PC-3 (cell line): ENCODE results near the gene TNPO2. TPM values are rescaled to one million over a fixed set of nuclear protein-coding genes. Genes with fewer than 3 reads are reported as not detected.
"Not testable (repeated sequence)": the region's sequence is repeated elsewhere in the genome, so short reads cannot be mapped to it uniquely, and the experiment has no call there.

Experiments
- ATAC-seq: fragments of 200-7000 bp; cut with Tn5 transposase; 2 replicates; pipeline ENCODE4 v1.9.1; 2020; ENCODE audit warnings: mild to moderate bottlenecking, moderate library complexity
- BruUV-seq: library from RNA; stranded (reverse); fragments of 400-500 nt; replicated peaks from 2 replicates; lab custom pipeline; 2021; lab: Mats Ljungman, UMichigan
- CTCF ChIA-PET: fragments of 300-600 bp; sonication (Branson Sonifier 250); formaldehyde crosslinking; loops from one replicate; lab custom pipeline; 2022; ENCODE audit warnings: antibody characterized with exemption; lab: Charles Lee
- POLR2A ChIA-PET: fragments of 300-600 bp; sonication (Branson Sonifier 250); formaldehyde crosslinking; loops from one replicate; lab custom pipeline; 2022; ENCODE audit warnings: antibody characterized with exemption; ENCODE audit not compliant: unreplicated experiment; lab: Charles Lee
- DNase-seq: peaks from one replicate; pipeline ENCODE4 v3.0.0-alpha.2; 2015
- H2AFZ ChIP-seq: fragments of 300-600 bp; sonication (generic); 2 replicates; pipeline ENCODE4 v1.6.0; 2016; ENCODE audit warnings: antibody characterized with exemption, low read length
- H3F3A ChIP-seq: fragments of 300-600 bp; sonication (generic); one replicate; pipeline ENCODE4 v1.6.0; 2017; ENCODE audit warnings: antibody characterized with exemption, low read length, control low read depth, mild to moderate bottlenecking; ENCODE audit not compliant: unreplicated experiment
- H3K27ac ChIP-seq: fragments of 300-600 bp; sonication (generic); 2 replicates; pipeline ENCODE4 v1.5.1; 2016; ENCODE audit warnings: mild to moderate bottlenecking, low read length
- H3K27me3 ChIP-seq: fragments of 300-600 bp; sonication (generic); 2 replicates; pipeline ENCODE4 v1.6.1; 2016; ENCODE audit warnings: low read length, mixed read lengths
- H3K36me3 ChIP-seq: fragments of 300-600 bp; sonication (generic); 2 replicates; pipeline ENCODE4 v1.6.1; 2016; ENCODE audit warnings: low read depth, mixed run types, low read length, mixed read lengths
- H3K4me1 ChIP-seq: fragments of 300-600 bp; sonication (generic); 2 replicates; pipeline ENCODE4 v1.5.1; 2016; ENCODE audit warnings: low read length; ENCODE audit not compliant: insufficient read depth
- H3K4me2 ChIP-seq: fragments of 300-600 bp; sonication (generic); 2 replicates; pipeline ENCODE4 v1.6.0; 2016; ENCODE audit warnings: low read length
- H3K4me3 ChIP-seq: fragments of 300-600 bp; sonication (generic); 2 replicates; pipeline ENCODE4 v1.5.1; 2016; ENCODE audit warnings: mild to moderate bottlenecking, low read length, mixed read lengths
- H3K79me2 ChIP-seq: fragments of 300-600 bp; sonication (generic); 2 replicates; pipeline ENCODE4 v1.6.1; 2017; ENCODE audit warnings: low read length, mixed read lengths
- H3K9ac ChIP-seq: fragments of 300-600 bp; sonication (generic); 2 replicates; pipeline ENCODE4 v1.6.0; 2016; ENCODE audit warnings: mild to moderate bottlenecking, low read length
- H3K9me2 ChIP-seq: fragments of 300-600 bp; sonication (generic); replicated peaks from 2 replicates; pipeline ENCODE4 v1.6.1; 2016; ENCODE audit warnings: mixed run types, low read length, mixed read lengths
- H3K9me3 ChIP-seq: fragments of 300-600 bp; sonication (generic); 2 replicates; pipeline ENCODE4 v1.6.1; 2016; ENCODE audit warnings: low read length, mixed read lengths
- H4K20me1 ChIP-seq: fragments of 300-600 bp; sonication (generic); 2 replicates; pipeline ENCODE4 v1.6.1; 2016; ENCODE audit warnings: low read length, mixed read lengths
- EZH2 ChIP-seq: fragments of 300-600 bp; sonication (generic); IDR thresholded peaks from one replicate; pipeline ENCODE4 v1.6.1; 2017; ENCODE audit warnings: antibody characterized with exemption, mild to moderate bottlenecking, low read length; ENCODE audit not compliant: unreplicated experiment
- EZH2phosphoT487 ChIP-seq: fragments of 300-600 bp; sonication (generic); IDR thresholded peaks from 2 replicates; pipeline ENCODE4 v1.6.1; 2018; ENCODE audit warnings: mild to moderate bottlenecking, antibody characterized with exemption, low read length, borderline replicate concordance
- intact Hi-C: fragments of 100-400 bp; cut with micrococcal nuclease; formaldehyde crosslinking; loops from 2 replicates; pipeline ENCODE4 v1.9.0; 2023
- total RNA-seq: library from RNA; depleted of rRNA; stranded (reverse); fragments of >200 nt; gene quantifications from 2 replicates; pipeline ENCODE4 v1.2.3, GENCODE V29; 2014
- TF ChIP-seq, protein P1 (sequence below): fragments of 300-600 bp; sonication (generic); conservative IDR thresholded peaks from 2 replicates; pipeline ENCODE4 v1.5.1; 2017; ENCODE audit warnings: antibody characterized with exemption, low read depth, mild to moderate bottlenecking, low read length

Gene TNPO2
- total RNA-seq, 1 experiment from 2014 or later = 50.6 TPM

- no peaks in the 10 kb centered on the region for H3K9me3 ChIP-seq
- intact Hi-C loops = no loop called here
- DNase-seq (no peak), ATAC-seq (no peak)
- H3F3A ChIP-seq = peaks cover 5% of the 10 kb centered on the region
- BruUV-seq = no TSS peak
- peak overlapping the region; percentile 87 for H3K9ac ChIP-seq
- H3K27me3 ChIP-seq = no peaks in the 10 kb centered on the region
- POLR2A ChIA-PET = interaction anchor here (0.6 kb wide), 1 partner anchor 1451 kb away, joined by 3 read pairs; no protein-coding TSS in a partner anchor
- peaks cover 85% of the 10 kb centered on the region for H3K79me2 ChIP-seq
- no peaks in the 10 kb centered on the region for H3K9me2 ChIP-seq
- TF ChIP-seq, protein P1, sequence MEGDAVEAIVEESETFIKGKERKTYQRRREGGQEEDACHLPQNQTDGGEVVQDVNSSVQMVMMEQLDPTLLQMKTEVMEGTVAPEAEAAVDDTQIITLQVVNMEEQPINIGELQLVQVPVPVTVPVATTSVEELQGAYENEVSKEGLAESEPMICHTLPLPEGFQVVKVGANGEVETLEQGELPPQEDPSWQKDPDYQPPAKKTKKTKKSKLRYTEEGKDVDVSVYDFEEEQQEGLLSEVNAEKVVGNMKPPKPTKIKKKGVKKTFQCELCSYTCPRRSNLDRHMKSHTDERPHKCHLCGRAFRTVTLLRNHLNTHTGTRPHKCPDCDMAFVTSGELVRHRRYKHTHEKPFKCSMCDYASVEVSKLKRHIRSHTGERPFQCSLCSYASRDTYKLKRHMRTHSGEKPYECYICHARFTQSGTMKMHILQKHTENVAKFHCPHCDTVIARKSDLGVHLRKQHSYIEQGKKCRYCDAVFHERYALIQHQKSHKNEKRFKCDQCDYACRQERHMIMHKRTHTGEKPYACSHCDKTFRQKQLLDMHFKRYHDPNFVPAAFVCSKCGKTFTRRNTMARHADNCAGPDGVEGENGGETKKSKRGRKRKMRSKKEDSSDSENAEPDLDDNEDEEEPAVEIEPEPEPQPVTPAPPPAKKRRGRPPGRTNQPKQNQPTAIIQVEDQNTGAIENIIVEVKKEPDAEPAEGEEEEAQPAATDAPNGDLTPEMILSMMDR = no peak
- CTCF ChIA-PET = no interaction called here
- peaks cover 19% of the 10 kb centered on the region; the same call in 1 of the 2 replicates for H4K20me1 ChIP-seq
- peak overlapping the region; percentile 8; the same call in 1 of the 2 replicates for H2AFZ ChIP-seq
- peaks cover 30% of the 10 kb centered on the region for H3K36me3 ChIP-seq
- no peak overlapping the region for H3K27ac ChIP-seq
- H3K4me1 ChIP-seq = peaks cover 37% of the 10 kb centered on the region
- peak overlapping the region; percentile 89 for H3K4me3 ChIP-seq
- peak overlapping the region; percentile 94 for H3K4me2 ChIP-seq
Measured at GRCh38 chr19:12720296-12720695, 3.4 kb downstream of the TNPO2 start.

DNA sequence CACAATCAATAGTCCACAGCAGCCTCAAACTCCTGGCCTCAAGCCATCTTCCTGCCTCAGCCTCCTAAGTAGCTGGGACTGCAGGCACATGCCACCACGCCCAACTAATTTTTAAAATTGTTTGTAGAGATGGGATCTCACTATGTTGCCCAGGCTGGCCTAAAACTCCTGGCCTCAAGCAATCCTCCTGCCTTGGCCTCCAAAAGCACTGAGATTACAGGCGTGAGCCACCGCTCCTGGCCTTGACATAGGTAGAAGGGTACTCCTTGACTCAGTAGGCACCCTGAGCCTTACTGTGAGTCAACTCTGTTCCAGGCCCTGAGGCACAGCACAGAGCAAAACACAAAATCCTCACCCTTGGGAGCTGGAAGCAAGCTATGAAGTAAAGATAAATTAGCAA, 7.8 kb downstream of the TNPO2 start:
- Histone ChIP-seq H3K27me3 (no peaks in the 10 kb centered on the region), H3K4me2 (no peak overlapping the region), H3K4me3 (no peak overlapping the region), H3K4me1 (peaks cover 24% of the 10 kb centered on the region), H4K20me1 (peaks cover 19% of the 10 kb centered on the region; the same call in 1 of the 2 replicates), H3F3A (peaks cover 5% of the 10 kb centered on the region), H3K9me2 (no peaks in the 10 kb centered on the region), H3K9ac (no peak overlapping the region), H3K79me2 (peaks cover 56% of the 10 kb centered on the region), H3K9me3 (no peaks in the 10 kb centered on the region), H3K27ac (no peak overlapping the region), H3K36me3 (peaks cover 63% of the 10 kb centered on the region), H2AFZ (no peak overlapping the region)
- TF ChIP-seq, protein P1 = no peak
- TF ChIP-seq EZH2 = no peak
- TF ChIP-seq EZH2phosphoT487 = no peak
- intact Hi-C loops = loop anchor here (2.0 kb wide), 1 partner anchor 17 kb away; no protein-coding TSS in a partner anchor
- DNase-seq (no peak), ATAC-seq (no peak)
- ChIA-PET CTCF (interaction anchor here (0.5 to 0.7 kb wide), 3 partner anchors 10 to 44 kb away, joined by 3 to 11 read pairs (median 9); no protein-coding TSS in a partner anchor), POLR2A (interaction anchor here (0.5 kb wide), 1 partner anchor 39 kb away, joined by 5 read pairs; no protein-coding TSS in a partner anchor)
- BruUV-seq = no TSS peak

GRCh38 chr19:12715102-12715501, 8.6 kb downstream of the TNPO2 start:
- DNase-seq = no peak
- Histone ChIP-seq H2AFZ (no peak overlapping the region), H3K4me2 (no peak overlapping the region), H3K27ac (no peak overlapping the region), H3K4me1 (peaks cover 19% of the 10 kb centered on the region), H3K9me3 (no peaks in the 10 kb centered on the region), H3K9ac (no peak overlapping the region), H4K20me1 (peaks cover 13% of the 10 kb centered on the region; the same call in 1 of the 2 replicates), H3K9me2 (no peaks in the 10 kb centered on the region), H3K79me2 (peaks cover 48% of the 10 kb centered on the region), H3K4me3 (no peak overlapping the region), H3K27me3 (no peaks in the 10 kb centered on the region), H3K36me3 (peaks cover 69% of the 10 kb centered on the region), H3F3A (peaks cover 5% of the 10 kb centered on the region)
- ChIA-PET CTCF (no interaction called here), POLR2A (no interaction called here)
- intact Hi-C loops = no loop called here
- BruUV-seq = no TSS peak
- TF ChIP-seq EZH2 (no peak), EZH2phosphoT487 (no peak)
- TF ChIP-seq, protein P1 = no peak
- no peak for ATAC-seq

- H3K9me3 ChIP-seq, H3K27me3 ChIP-seq, H3F3A ChIP-seq, BruUV-seq, H3K9me2 ChIP-seq, H2AFZ ChIP-seq, H3K27ac ChIP-seq, intact Hi-C loops, H4K20me1 ChIP-seq, H3K4me2 ChIP-seq, H3K4me3 ChIP-seq, ATAC-seq, DNase-seq, H3K9ac ChIP-seq, POLR2A ChIA-PET, H3K4me1 ChIP-seq: not testable (repeated sequence)
- Histone ChIP-seq H3K36me3 (peaks cover 74% of the 10 kb centered on the region), H3K79me2 (peaks cover 30% of the 10 kb centered on the region)
- CTCF ChIA-PET = interaction anchor here (1.1 kb wide), 1 partner anchor 44 kb away, joined by 4 read pairs; no protein-coding TSS in a partner anchor
Measured at GRCh38 chr19:12713304-12713703, 10.4 kb downstream of the TNPO2 start.
